HG03442 (cell line): ENCODE measurements around the gene HARS1.
"Not testable (repeated sequence)": the region's sequence is repeated elsewhere in the genome, so short reads cannot be mapped to it uniquely, and the experiment has no call there.

ENCODE experiments used
- ATAC-seq: cut with Tn5 transposase; IDR thresholded peaks from one replicate; pipeline ENCODE4 v1.9.1; 2021; ENCODE audit warnings: mild to moderate bottlenecking, moderate library complexity; ENCODE audit not compliant: unreplicated experiment

The HARS1 gene

DNA sequence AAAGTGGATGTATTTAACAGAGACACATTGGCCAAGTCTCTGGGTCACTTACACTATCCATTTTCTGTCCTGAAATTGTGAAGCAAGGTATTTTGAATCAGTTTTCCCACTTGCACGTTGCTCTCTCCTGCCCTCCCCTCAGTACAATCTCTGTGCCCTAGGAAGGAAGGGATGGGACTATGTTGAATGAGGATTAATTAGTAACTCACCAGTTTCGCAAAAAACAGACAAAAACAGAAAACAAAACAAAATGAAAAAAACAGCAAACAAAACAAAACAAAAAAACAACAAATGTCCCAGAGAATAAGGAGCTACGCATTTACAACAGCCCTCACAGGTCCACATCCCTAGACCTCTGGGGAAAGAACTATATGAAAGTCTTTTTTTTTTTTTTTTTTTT is 57.1 kb downstream of the HARS1 start:
- no peak for ATAC-seq

DNA sequence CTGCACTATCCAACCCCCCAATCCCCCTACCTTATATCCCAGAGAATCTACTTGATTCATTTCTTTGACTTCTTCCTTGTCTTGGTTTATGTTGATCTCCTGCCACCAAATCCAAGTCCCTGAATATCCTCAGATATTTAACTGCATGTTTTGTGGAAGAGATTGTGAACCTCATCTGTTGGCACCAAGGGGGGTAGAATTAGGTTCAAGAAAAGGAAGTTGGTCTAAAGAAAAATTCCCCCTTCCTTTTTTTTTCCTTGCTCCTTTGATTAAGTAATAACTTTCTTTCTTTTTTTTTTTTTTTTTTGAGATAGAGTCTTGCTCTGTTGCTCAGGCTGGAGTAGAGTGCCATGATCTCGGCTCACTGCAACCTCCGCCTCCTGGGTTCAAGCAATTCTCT is 57.7 kb downstream of the HARS1 start:
- no peak for ATAC-seq

DNA sequence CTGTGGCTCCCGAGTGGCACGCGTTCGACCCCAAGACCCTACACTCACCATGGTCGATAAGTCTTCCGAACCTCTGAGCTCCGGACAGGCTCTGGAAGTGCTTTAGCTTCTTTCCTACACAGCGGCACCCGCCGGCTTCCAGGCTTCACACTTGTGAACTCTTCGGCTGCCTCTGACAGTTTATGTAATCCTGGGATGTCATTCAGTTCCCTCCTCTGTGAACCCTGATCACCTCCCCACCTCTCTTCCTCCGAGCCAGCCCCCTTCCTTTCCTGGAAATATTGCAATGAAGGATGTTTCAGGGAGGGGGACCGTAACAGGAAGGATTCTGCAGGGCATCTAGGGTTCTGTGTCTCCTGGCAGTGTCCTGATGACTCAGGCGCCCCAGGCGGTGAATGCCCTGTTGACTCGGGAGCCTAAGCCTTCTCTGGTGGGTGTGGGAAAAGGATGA is 58.1 kb downstream of the HARS1 start, which contains the start of gene CD14:
TSS of gene CD14 (minus strand) at position 155 of the 451 bp plus-strand sequence. CDS start at position 51, 104 bp downstream.
- no peak for ATAC-seq

DNA sequence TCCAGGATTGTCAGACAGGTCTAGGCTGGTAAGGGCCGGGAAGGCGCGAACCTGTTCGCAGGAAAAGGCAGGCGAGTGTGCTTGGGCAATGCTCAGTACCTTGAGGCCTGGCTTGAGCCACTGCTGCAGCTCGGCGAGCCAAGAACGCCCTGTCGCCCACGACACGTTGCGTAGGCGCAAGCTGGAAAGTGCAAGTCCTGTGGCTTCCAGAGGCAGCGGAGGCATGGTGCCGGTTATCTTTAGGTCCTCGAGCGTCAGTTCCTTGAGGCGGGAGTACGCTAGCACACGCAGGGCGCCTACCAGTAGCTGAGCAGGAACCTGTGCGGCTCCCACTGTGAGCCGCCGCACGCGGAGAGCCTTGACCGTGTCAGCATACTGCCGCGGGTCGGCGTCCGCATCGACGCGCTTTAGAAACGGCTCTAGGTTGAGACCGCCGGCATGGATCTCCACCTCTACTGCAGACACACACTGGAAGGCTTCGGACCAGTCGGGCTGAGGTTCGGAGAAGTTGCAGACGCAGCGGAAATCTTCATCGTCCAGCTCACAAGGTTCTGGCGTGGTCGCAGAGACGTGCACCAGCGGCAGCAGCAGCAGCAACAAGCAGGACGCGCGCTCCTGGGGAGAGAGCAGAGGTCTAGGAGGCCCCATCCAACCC is 58.7 kb downstream of the HARS1 start:
- ATAC-seq = peak; percentile 56

DNA sequence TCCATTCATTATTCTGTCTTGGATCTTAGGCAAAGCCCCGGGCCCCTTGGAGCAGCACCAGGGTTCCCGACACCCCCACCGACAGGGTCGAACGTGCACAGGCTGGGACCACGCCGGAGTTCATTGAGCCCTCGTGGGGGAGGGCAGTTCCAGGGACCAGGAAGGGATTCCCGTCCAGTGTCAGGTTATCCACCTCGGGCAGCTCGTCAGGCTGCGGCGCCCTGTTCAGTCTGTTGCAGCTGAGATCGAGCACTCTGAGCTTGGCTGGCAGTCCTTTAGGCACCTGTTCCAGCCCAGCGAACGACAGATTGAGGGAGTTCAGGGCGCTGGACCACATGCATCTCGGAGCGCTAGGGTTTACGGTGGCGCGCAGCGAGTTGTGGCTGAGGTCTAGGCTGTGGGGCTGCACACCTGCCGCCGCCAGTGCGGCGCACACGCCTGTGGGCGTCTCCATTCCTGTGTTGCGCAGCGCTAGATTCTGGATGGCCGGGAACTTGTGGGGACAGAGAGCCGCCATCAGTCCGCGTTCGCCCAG is 59.3 kb downstream of the HARS1 start:
- ATAC-seq = peak; percentile 35

DNA sequence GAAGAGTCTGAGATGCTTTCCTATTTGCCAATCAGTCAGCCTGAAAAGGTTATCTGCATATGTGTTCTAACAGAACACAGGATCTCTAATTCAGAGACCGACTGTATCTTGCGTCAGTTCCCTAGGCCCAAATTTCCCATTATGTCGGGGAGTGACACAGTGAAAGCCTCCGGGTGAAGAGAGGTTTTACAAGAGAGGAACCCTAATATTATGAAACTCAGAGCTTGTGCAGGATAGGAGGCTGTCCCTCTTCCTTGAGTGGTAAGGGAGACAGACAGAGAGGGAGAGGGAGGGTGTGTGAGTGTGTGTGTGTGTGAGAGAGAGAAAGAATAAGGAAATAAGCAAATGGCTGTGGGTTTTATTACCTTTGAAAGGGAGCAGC is 60.1 kb downstream of the HARS1 start:
- no peak for ATAC-seq

DNA sequence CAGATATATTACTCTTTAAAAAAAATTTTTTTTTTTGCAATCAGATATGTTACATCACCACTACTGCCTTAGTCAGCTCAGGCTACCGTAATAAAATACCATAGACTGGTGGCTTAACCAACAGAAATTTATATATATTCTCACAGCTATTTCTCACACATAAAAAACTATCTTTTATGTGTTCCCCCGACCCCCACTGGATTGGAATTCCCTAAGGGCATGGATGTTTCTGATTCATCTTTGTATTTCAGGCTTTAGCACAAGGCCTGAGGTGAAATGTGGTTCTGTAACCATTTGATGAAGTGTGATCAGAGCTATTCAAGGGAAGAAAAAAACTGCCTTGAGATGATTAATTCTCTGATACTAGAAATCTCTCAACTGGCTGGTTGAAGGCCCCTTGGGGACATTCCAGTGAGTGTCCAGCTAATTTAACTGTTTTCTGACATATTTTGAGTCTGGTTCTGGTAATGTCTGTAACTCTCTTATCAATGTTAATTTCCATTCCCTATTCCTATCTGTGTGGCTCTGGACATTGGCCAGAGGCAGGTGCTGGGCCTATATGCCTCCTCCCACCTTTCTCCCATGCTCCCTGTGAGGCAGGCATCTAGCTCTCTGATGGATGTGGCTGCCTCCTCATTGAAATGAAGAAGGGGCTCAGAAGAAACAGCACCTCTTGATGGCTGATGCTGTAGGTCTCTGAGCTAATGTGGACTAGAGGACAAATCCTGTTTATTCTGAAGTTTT is 60.7 kb downstream of the HARS1 start:
- ATAC-seq = no peak

DNA sequence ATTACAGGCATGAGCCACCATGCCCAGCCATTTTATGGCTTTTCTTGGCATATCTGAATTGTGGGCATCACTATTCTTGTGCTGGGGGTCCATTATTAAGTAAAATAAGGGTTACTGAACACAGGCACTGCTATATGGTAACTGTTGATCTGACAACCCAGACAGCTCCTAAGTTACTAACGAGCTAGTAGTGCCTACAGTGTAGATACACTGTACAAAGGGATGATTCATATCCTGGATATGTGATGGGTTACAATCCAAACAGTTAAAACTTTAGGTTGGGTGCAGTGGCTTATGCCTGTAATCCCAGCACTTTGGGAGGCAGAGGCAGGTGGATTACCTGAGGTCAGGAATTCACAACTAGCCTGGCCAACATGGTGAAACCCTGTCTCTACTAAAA is 62.5 kb downstream of the HARS1 start:
- no peak for ATAC-seq

DNA sequence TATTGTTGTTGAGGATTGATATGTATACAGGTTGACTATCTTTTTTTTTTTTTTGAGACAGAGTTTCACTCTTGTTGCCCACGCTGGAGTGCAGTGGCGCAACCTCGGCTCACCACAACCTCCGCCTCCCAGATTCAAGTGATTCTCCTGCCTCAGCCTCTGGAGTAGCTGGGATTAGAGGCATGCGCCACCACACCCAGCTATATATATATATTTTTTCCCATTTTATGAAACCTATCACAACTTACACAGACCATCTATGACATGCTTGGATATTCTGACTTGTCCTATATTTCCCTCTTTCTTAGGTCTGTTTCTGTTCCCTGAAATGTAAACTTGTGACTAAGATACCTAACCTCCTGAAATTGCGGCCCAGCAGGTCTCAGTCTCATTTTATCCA is 63.2 kb downstream of the HARS1 start:
- ATAC-seq = no peak

DNA sequence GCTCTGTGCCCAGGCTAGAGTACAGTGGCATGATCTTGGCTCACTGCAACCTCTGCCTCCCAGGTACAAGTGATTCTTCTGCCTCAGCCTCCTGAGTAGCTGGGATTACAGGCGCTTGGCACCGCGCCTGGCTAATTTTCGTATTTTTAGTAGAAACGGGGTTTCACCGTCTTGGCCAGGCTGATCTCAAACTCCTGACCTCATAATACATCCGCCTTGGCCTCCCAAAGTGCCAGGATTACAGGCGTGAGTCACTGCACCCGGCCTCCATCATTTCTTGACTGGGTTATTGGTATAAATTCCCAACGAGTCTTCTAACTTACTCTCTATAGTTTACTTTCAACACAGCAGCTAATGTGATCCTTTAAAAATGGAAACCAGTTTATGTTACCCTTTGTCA is 66.3 kb downstream of the HARS1 start:
- not testable (repeated sequence) for ATAC-seq
